Trophoblast cell (in vitro differentiated cells and primary cell): Measurements from ENCODE around the gene PRSS38.

Source experiments
- DNase-seq, 2 donors: peaks; one replicate each; pipeline ENCODE4 v3.0.0-alpha.2; 2016
- H2AFZ ChIP-seq: 2 replicates; pipeline ENCODE4 v1.6.1; 2013; ENCODE audit warnings: low read length, moderate library complexity, mild to moderate bottlenecking; ENCODE audit not compliant: insufficient read depth, poor library complexity
- H2AK5ac ChIP-seq: 2 replicates; pipeline ENCODE4 v1.6.1; 2013; ENCODE audit warnings: mild to moderate bottlenecking, low read length
- H2BK120ac ChIP-seq: 2 replicates; pipeline ENCODE4 v1.6.1; 2013; ENCODE audit warnings: low read length, mild to moderate bottlenecking, moderate library complexity; ENCODE audit not compliant: insufficient read depth, poor library complexity
- H2BK12ac ChIP-seq: 2 replicates; pipeline ENCODE4 v1.6.1; 2013; ENCODE audit warnings: mild to moderate bottlenecking, low read length, moderate library complexity
- H2BK5ac ChIP-seq: 2 replicates; pipeline ENCODE4 v1.6.1; 2013; ENCODE audit warnings: low read length, low read depth, moderate library complexity, mild to moderate bottlenecking; ENCODE audit not compliant: poor library complexity
- H3K14ac ChIP-seq: 2 replicates; pipeline ENCODE4 v1.6.1; 2013; ENCODE audit warnings: mild to moderate bottlenecking, low read length
- H3K18ac ChIP-seq: 2 replicates; pipeline ENCODE4 v1.6.1; 2013; ENCODE audit warnings: mild to moderate bottlenecking, low read length
- H3K23ac ChIP-seq: 2 replicates; pipeline ENCODE4 v1.6.1; 2013; ENCODE audit warnings: low read length
- H3K27ac ChIP-seq: 2 replicates; pipeline ENCODE4 v1.5.1; 2013; ENCODE audit warnings: low read depth, mild to moderate bottlenecking, inconsistent platforms, low read length, moderate library complexity
- H3K27me3 ChIP-seq: 2 replicates; pipeline ENCODE4 v1.6.1; 2013; ENCODE audit warnings: inconsistent platforms, mild to moderate bottlenecking, low read length, moderate library complexity; ENCODE audit not compliant: insufficient read depth
- H3K36me3 ChIP-seq, 2 experiments: 1 replicate in 1 of 2; 2 replicates in 1 of 2; pipeline ENCODE4 v1.6.1; 2013; ENCODE audit warnings: low read length in 2 of 2, mild to moderate bottlenecking in 2 of 2, moderate library complexity in 1 of 2; ENCODE audit not compliant: insufficient read depth in 2 of 2, control insufficient read depth in 1 of 2
- H3K4ac ChIP-seq: 2 replicates; pipeline ENCODE4 v1.6.1; 2013; ENCODE audit warnings: low read depth, mild to moderate bottlenecking, low read length, moderate library complexity
- H3K4me1 ChIP-seq, 2 experiments: 1 replicate in 1 of 2; 2 replicates in 1 of 2; pipeline ENCODE4 v1.6.1; 2013; ENCODE audit warnings: low read length in 2 of 2, mild to moderate bottlenecking in 2 of 2, moderate library complexity in 1 of 2; ENCODE audit not compliant: insufficient read depth in 2 of 2, control insufficient read depth in 1 of 2
- H3K4me2 ChIP-seq: 2 replicates; pipeline ENCODE4 v1.6.1; 2013; ENCODE audit warnings: inconsistent platforms, mild to moderate bottlenecking, low read length, moderate library complexity
- H3K4me3 ChIP-seq: 2 replicates; pipeline ENCODE4 v1.5.1; 2013; ENCODE audit warnings: mild to moderate bottlenecking, low read depth, low read length, inconsistent platforms
- H3K79me1 ChIP-seq: one replicate; pipeline ENCODE4 v1.6.1; 2013; ENCODE audit warnings: low read length
- H3K79me2 ChIP-seq: 2 replicates; pipeline ENCODE4 v1.6.1; 2013; ENCODE audit warnings: low read length, mild to moderate bottlenecking; ENCODE audit not compliant: control insufficient read depth, insufficient read depth, poor library complexity
- H3K9ac ChIP-seq: 2 replicates; pipeline ENCODE4 v1.6.1; 2013; ENCODE audit warnings: mild to moderate bottlenecking, low read length
- H3K9me3 ChIP-seq: 2 replicates; pipeline ENCODE4 v1.6.1; 2013; ENCODE audit warnings: low read depth, mild to moderate bottlenecking, control low read depth, inconsistent platforms, low read length; ENCODE audit not compliant: insufficient read depth
- H4K12ac ChIP-seq: 2 replicates; pipeline ENCODE4 v1.6.1; 2013; ENCODE audit warnings: low read depth, mild to moderate bottlenecking, low read length, moderate library complexity
- H4K8ac ChIP-seq: 2 replicates; pipeline ENCODE4 v1.6.1; 2013; ENCODE audit warnings: low read depth, mild to moderate bottlenecking, low read length, moderate library complexity
- H4K91ac ChIP-seq: one replicate; pipeline ENCODE4 v1.6.1; 2013; ENCODE audit warnings: low read depth, mild to moderate bottlenecking, low read length, moderate library complexity
- WGBS: extraction: QIAGEN DNeasy Blood & Tissue Kit; methylation state at CpG from one replicate; pipeline ENCODE4 v1.1.7; 2013; ENCODE audit warnings: missing lambda C conversion rate; ENCODE audit not compliant: insufficient read length, insufficient coverage; ENCODE audit errors: extremely low coverage; 5-methylcytosine and 5-hydroxymethylcytosine counted together

Gene PRSS38

DNA sequence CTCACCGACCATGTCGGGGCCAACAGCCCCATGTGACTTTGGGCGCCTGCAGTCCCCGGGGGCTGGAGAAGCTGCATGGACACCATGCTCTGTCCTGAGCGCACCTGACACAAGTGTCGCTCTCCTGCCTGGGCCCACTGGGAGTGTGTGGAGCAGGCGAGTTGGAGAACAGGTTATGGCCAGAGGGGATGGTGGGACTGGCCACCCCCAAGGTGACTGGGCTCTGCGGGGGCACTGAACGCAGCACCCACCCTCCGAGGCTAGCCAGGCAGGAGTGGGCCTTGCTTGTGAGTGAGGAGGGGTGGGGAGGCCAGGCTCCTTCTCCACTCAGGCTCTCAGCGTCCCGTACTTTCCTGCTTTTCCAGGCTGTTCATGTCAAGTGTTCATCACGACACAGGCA lies 44.7 kb upstream of the PRSS38 start:
- Histone ChIP-seq H3K4me2 (no peak overlapping the region), H3K27me3 (no peaks in the 10 kb centered on the region), H3K9ac (no peak overlapping the region), H4K12ac (no peak overlapping the region), H2BK120ac (no peak overlapping the region), H2BK12ac (no peak overlapping the region), H3K18ac (no peak overlapping the region), H3K79me1 (peaks cover 4% of the 10 kb centered on the region), H3K4me3 (no peak overlapping the region), H2AK5ac (no peak overlapping the region), H2BK5ac (no peak overlapping the region), H3K4ac (no peak overlapping the region), H3K79me2 (no peaks in the 10 kb centered on the region), H3K9me3 (peaks cover 3% of the 10 kb centered on the region), H4K91ac (no peak overlapping the region), H3K23ac (no peak overlapping the region), H4K8ac (no peak overlapping the region), H3K4me1 (peaks cover 19 to 26% of the 10 kb centered on the region in 2 experiments), H2AFZ (no peak overlapping the region), H3K36me3 (peaks cover 43 to 54% of the 10 kb centered on the region in 2 experiments), H3K27ac (no peak overlapping the region), H3K14ac (no peak overlapping the region)
- WGBS, result no CpG with 5 or more reads among the region's 13 CpGs
- DNase-seq, result no peak

GRCh38 chr1:227771326-227771725 lies 44.1 kb upstream of the PRSS38 start:
- Histone ChIP-seq H3K79me2 (no peaks in the 10 kb centered on the region), H3K4ac (no peak overlapping the region), H3K18ac (no peak overlapping the region), H2BK5ac (no peak overlapping the region), H4K12ac (no peak overlapping the region), H3K27me3 (no peaks in the 10 kb centered on the region), H3K79me1 (peaks cover 6% of the 10 kb centered on the region), H2AK5ac (no peak overlapping the region), H3K4me2 (no peak overlapping the region), H3K14ac (no peak overlapping the region), H3K9me3 (peaks cover 3% of the 10 kb centered on the region), H4K8ac (no peak overlapping the region), H4K91ac (no peak overlapping the region), H3K23ac (no peak overlapping the region), H3K36me3 (peaks cover 43 to 51% of the 10 kb centered on the region in 2 experiments), H3K4me1 (peaks cover 17 to 24% of the 10 kb centered on the region in 2 experiments), H2BK12ac (no peak overlapping the region), H3K9ac (no peak overlapping the region), H2AFZ (no peak overlapping the region), H3K4me3 (no peak overlapping the region), H2BK120ac (no peak overlapping the region), H3K27ac (no peak overlapping the region)
- WGBS, result no CpG with 5 or more reads among the region's 8 CpGs
- DNase-seq, result no peak

DNA sequence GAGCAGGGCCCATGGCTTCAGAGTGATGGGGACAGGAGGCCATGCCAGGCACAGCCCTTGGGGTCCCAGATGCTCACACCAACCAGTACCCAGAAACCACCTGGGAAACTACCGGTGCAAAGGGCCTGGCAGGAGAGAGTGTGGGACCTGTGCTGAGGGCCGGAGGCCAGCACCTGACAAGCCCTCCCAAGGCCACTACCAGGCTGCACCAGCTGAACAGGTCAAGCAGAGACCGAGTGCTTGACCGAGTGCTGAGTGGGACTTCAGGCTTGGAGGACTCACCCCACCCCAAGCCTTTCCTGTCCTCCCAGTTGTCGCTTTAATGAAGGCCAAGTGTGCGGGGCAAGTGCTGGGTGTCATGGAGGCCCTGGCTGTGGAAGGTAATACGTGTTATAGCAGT lies 43.7 kb upstream of the PRSS38 start:
- Histone ChIP-seq H2AFZ (no peak overlapping the region), H3K79me1 (peaks cover 6% of the 10 kb centered on the region), H3K9me3 (peaks cover 3% of the 10 kb centered on the region), H3K9ac (no peak overlapping the region), H4K91ac (no peak overlapping the region), H2AK5ac (no peak overlapping the region), H3K4me1 (peaks cover 16 to 21% of the 10 kb centered on the region in 2 experiments), H4K8ac (no peak overlapping the region), H2BK5ac (no peak overlapping the region), H3K14ac (no peak overlapping the region), H3K36me3 (peaks cover 41 to 50% of the 10 kb centered on the region in 2 experiments), H3K18ac (no peak overlapping the region), H2BK120ac (no peak overlapping the region), H2BK12ac (no peak overlapping the region), H3K4me2 (no peak overlapping the region), H3K79me2 (no peaks in the 10 kb centered on the region), H4K12ac (no peak overlapping the region), H3K23ac (no peak overlapping the region), H3K4ac (no peak overlapping the region), H3K27me3 (no peaks in the 10 kb centered on the region), H3K27ac (no peak overlapping the region), H3K4me3 (no peak overlapping the region)
- DNase-seq, result no peak
- WGBS, result no CpG with 5 or more reads among the region's 7 CpGs

- no CpG with 5 or more reads among the region's 15 CpGs for WGBS
Measured at GRCh38 chr1:227773558-227773957, 41.9 kb upstream of the PRSS38 start.

More at GRCh38 chr1:227773558-227773957, 41.9 kb upstream of the PRSS38 start:
- Histone ChIP-seq H3K79me1 (peaks cover 9% of the 10 kb centered on the region), H3K9me3 (no peaks in the 10 kb centered on the region), H3K4me1 (peaks cover 16 to 26% of the 10 kb centered on the region in 2 experiments), H3K18ac (no peak overlapping the region), H2BK120ac (no peak overlapping the region), H2AK5ac (no peak overlapping the region), H2BK12ac (no peak overlapping the region), H3K27ac (no peak overlapping the region), H2AFZ (no peak overlapping the region), H3K14ac (no peak overlapping the region), H2BK5ac (no peak overlapping the region), H3K23ac (no peak overlapping the region), H3K9ac (no peak overlapping the region), H3K79me2 (no peaks in the 10 kb centered on the region), H4K91ac (no peak overlapping the region), H3K4ac (no peak overlapping the region), H3K4me2 (no peak overlapping the region), H4K8ac (no peak overlapping the region), H3K4me3 (no peak overlapping the region), H4K12ac (no peak overlapping the region), H3K27me3 (no peaks in the 10 kb centered on the region), H3K36me3 (peaks cover 34 to 36% of the 10 kb centered on the region in 2 experiments)
- DNase-seq, result no peak
